Astrocyte (in vitro differentiated cells and primary cell): ENCODE data around the gene DRP2.

Experiments used
- EZH2 ChIP-seq: IDR thresholded peaks from 2 replicates; pipeline ENCODE4 v1.6.1; 2012; ENCODE audit warnings: mild to moderate bottlenecking, low read length, inconsistent platforms; ENCODE audit not compliant: insufficient read depth
- TF ChIP-seq, protein P1 (sequence below): IDR thresholded peaks from 2 replicates; pipeline ENCODE4 v1.5.1; 2011; ENCODE audit warnings: low read depth, mild to moderate bottlenecking, inconsistent platforms, low read length, moderate library complexity; ENCODE audit not compliant: insufficient read depth

DNA sequence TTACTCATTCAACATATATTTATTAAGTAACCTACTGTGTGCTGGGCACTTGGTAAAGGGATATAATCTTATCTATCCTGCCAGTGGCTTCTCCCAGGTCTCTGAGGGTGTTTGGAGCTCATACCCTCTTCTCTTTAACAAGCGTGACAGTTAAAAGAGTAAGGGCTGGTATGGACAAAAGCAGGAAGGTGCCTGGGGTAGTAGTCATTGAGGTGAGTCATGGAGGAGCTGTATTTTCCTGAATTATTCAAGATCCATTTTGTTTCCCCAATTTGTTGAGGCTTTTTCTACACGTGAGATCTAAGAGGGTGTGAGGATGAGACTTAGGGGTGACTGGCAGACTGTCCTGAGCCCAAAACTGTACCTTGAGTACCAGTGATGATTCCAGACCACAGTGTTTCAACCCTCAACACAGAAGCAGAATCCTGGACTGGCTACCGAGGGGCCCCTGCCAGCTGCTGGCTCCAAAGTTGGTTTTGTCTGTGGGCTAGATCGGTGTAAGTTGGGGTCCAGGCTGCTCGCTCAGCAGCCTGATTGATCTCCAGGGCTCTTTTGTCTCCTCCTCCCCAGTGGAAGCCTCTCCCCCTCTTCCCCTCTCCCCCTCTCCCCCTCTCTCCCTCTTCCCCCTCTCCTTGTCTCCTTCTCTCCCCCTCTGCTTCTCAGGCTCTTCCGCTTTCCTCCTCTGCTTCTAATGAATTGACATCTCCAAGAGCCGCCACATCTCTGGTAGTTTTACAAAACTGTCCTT, at the start of gene DRP2:
- TF ChIP-seq, protein P1, sequence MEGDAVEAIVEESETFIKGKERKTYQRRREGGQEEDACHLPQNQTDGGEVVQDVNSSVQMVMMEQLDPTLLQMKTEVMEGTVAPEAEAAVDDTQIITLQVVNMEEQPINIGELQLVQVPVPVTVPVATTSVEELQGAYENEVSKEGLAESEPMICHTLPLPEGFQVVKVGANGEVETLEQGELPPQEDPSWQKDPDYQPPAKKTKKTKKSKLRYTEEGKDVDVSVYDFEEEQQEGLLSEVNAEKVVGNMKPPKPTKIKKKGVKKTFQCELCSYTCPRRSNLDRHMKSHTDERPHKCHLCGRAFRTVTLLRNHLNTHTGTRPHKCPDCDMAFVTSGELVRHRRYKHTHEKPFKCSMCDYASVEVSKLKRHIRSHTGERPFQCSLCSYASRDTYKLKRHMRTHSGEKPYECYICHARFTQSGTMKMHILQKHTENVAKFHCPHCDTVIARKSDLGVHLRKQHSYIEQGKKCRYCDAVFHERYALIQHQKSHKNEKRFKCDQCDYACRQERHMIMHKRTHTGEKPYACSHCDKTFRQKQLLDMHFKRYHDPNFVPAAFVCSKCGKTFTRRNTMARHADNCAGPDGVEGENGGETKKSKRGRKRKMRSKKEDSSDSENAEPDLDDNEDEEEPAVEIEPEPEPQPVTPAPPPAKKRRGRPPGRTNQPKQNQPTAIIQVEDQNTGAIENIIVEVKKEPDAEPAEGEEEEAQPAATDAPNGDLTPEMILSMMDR = no peak
- no peak for TF ChIP-seq EZH2
